Measurements from ENCODE around the gene PCCA. TPM values are rescaled to one million over a fixed set of nuclear protein-coding genes. Genes with fewer than 3 reads are reported as not detected.

The PCCA gene
- total RNA-seq, 4 donors from 2014 or later, result 33.8 to 40.3 (median 39.0) TPM

GRCh38 chr13:100356426-100356825, 267.5 kb downstream of the PCCA start:
- no peaks in the 10 kb centered on the region for H3K36me3 ChIP-seq
- 71% methylated on average over 1 of the region's 1 CpG for WGBS
- H3K4me3 ChIP-seq, result no peak overlapping the region
- TF ChIP-seq CTCF (IDR thresholded peaks at IDR 0.05) (no peak), POLR2A (IDR thresholded peaks at IDR 0.05; ENCODE audit: low read depth) (no peak), EP300 (IDR thresholded peaks at IDR 0.05) (no peak), POLR2AphosphoS5 (IDR thresholded peaks at IDR 0.05) (no peak)
- no peaks in the 10 kb centered on the region for H3K4me1 ChIP-seq
- intact Hi-C loops (cut with DNase I), result no loop called here
- no peaks in the 10 kb centered on the region for H3K9me3 ChIP-seq
- no peak overlapping the region for H3K27ac ChIP-seq (replicated peaks in 1 of 4)
- H3K27me3 ChIP-seq, result no peaks in the 10 kb centered on the region
- no peak for DNase-seq (ENCODE audit: extremely low spot score)

- Histone ChIP-seq H3K27ac (replicated peaks in 1 of 4) (no peak overlapping the region), H3K27me3 (no peaks in the 10 kb centered on the region), H3K4me1 (no peaks in the 10 kb centered on the region), H3K36me3 (no peaks in the 10 kb centered on the region), H3K4me3 (no peak overlapping the region), H3K9me3 (no peaks in the 10 kb centered on the region)
- intact Hi-C loops (cut with DNase I), result no loop called here
- 74% methylated on average over 3 of the region's 3 CpGs for WGBS
- no peak for TF ChIP-seq POLR2AphosphoS5 (IDR thresholded peaks at IDR 0.05)
- no peak for TF ChIP-seq EP300 (IDR thresholded peaks at IDR 0.05)
- no peak for TF ChIP-seq POLR2A (IDR thresholded peaks at IDR 0.05; ENCODE audit: low read depth)
- no peak for TF ChIP-seq CTCF (IDR thresholded peaks at IDR 0.05)
- DNase-seq (ENCODE audit: extremely low spot score), result no peak
Measured at GRCh38 chr13:100356889-100357288, 268.0 kb downstream of the PCCA start.

GRCh38 chr13:100357764-100358163, 268.9 kb downstream of the PCCA start:
- intact Hi-C loops (cut with DNase I), result no loop called here
- Histone ChIP-seq H3K4me3 (no peak overlapping the region), H3K36me3 (no peaks in the 10 kb centered on the region), H3K27ac (replicated peaks in 1 of 4) (no peak overlapping the region), H3K9me3 (no peaks in the 10 kb centered on the region), H3K27me3 (no peaks in the 10 kb centered on the region), H3K4me1 (no peaks in the 10 kb centered on the region)
- WGBS, result 100% methylated on average over 1 of the region's 1 CpG
- no peak for DNase-seq (ENCODE audit: extremely low spot score)
- no peak for TF ChIP-seq POLR2A (IDR thresholded peaks at IDR 0.05; ENCODE audit: low read depth)
- TF ChIP-seq EP300 (IDR thresholded peaks at IDR 0.05), result no peak
- no peak for TF ChIP-seq POLR2AphosphoS5 (IDR thresholded peaks at IDR 0.05)
- no peak for TF ChIP-seq CTCF (IDR thresholded peaks at IDR 0.05)

- no peak overlapping the region for H3K4me3 ChIP-seq
- intact Hi-C loops (cut with DNase I), result no loop called here
- no peak overlapping the region for H3K27ac ChIP-seq (replicated peaks in 1 of 4)
- no peak for TF ChIP-seq POLR2A (IDR thresholded peaks at IDR 0.05; ENCODE audit: low read depth)
- TF ChIP-seq CTCF (IDR thresholded peaks at IDR 0.05), result no peak
- TF ChIP-seq EP300 (IDR thresholded peaks at IDR 0.05), result no peak
- TF ChIP-seq POLR2AphosphoS5 (IDR thresholded peaks at IDR 0.05), result no peak
- no peaks in the 10 kb centered on the region for H3K27me3 ChIP-seq
- no peaks in the 10 kb centered on the region for H3K4me1 ChIP-seq
- no peaks in the 10 kb centered on the region for H3K9me3 ChIP-seq
- no peak for DNase-seq (ENCODE audit: extremely low spot score)
- H3K36me3 ChIP-seq, result no peaks in the 10 kb centered on the region
- WGBS, result 98% methylated on average over 2 of the region's 2 CpGs
Measured at GRCh38 chr13:100361504-100361903, 272.6 kb downstream of the PCCA start.

- Histone ChIP-seq H3K9me3 (no peaks in the 10 kb centered on the region), H3K36me3 (no peaks in the 10 kb centered on the region), H3K4me1 (no peaks in the 10 kb centered on the region), H3K4me3 (no peak overlapping the region), H3K27ac (replicated peaks in 1 of 4) (no peak overlapping the region), H3K27me3 (no peaks in the 10 kb centered on the region)
- TF ChIP-seq EP300 (IDR thresholded peaks at IDR 0.05) (no peak), POLR2AphosphoS5 (IDR thresholded peaks at IDR 0.05) (no peak), CTCF (IDR thresholded peaks at IDR 0.05) (no peak), POLR2A (IDR thresholded peaks at IDR 0.05; ENCODE audit: low read depth) (no peak)
- intact Hi-C loops (cut with DNase I), result no loop called here
- DNase-seq (ENCODE audit: extremely low spot score), result no peak
- WGBS, result 85% methylated on average over 2 of the region's 2 CpGs
Measured at GRCh38 chr13:100362371-100362770, 273.5 kb downstream of the PCCA start.

Data from esophagus muscularis mucosa (tissue), 4 donors.